ENCODE measurements around the gene MED13L. TPM values are rescaled to one million over a fixed set of nuclear protein-coding genes. Genes with fewer than 3 reads are reported as not detected.

Gene MED13L
- total and polyA plus RNA-seq, 2 of the 8 experiments (the other 6 are each of a cell fraction or from before 2014, with no cell fraction given), result 15.9 to 51.7 TPM

GRCh38 chr12:115983226-115983798 is 294.2 kb downstream of the MED13L start:
- Histone ChIP-seq H3K4me2 (ENCODE audit: insufficient read depth in 1 of 2, low read depth in 2 of 2, low read length in 2 of 2) (no peak overlapping the region), H3K9me3 (ENCODE audit: insufficient read depth in 2 of 2, low read depth in 1 of 2, low read length in 1 of 2) (no peaks in the 10 kb centered on the region), H3K27me3 (replicated peaks in 1 of 4; ENCODE audit: control insufficient read depth in 3 of 4, extremely low read depth in 1 of 4, insufficient read depth in 3 of 4, low read length in 3 of 4) (no peaks in the 10 kb centered on the region), H3K23ac (ENCODE audit: insufficient read length) (no peak overlapping the region), H2BK120ac (replicated peaks; ENCODE audit: low read depth, low read length) (no peak overlapping the region), H4K5ac (ENCODE audit: insufficient read length, low read depth, low read length) (no peak overlapping the region), H3K79me1 (ENCODE audit: low read depth, low read length) (no peaks in the 10 kb centered on the region; the same call in 1 of the 2 replicates), H2BK15ac (ENCODE audit: low read length) (no peak overlapping the region), H2BK20ac (ENCODE audit: low read length) (no peak overlapping the region), H4K8ac (ENCODE audit: extremely low read depth, insufficient read depth, low read length) (no peak overlapping the region), H3K27ac (ENCODE audit: low read depth, low read length) (no peak overlapping the region), H3K14ac (ENCODE audit: insufficient read length) (no peak overlapping the region), H3K56ac (replicated peaks; ENCODE audit: insufficient read length, low read depth, low read length) (no peak overlapping the region), H3K9ac (replicated peaks in 1 of 4; ENCODE audit: extremely low read depth in 1 of 4, low read depth in 3 of 4, low read length in 3 of 4) (no peak overlapping the region), H3K79me2 (ENCODE audit: control insufficient read depth in 1 of 2, insufficient read depth in 2 of 2, low read length in 2 of 2) (no peaks in the 10 kb centered on the region), H3K18ac (ENCODE audit: extremely low read depth, low read length) (no peak overlapping the region), H4K91ac (replicated peaks; ENCODE audit: insufficient read length, low read length) (no peak overlapping the region), H3K36me3 (ENCODE audit: control insufficient read depth in 2 of 4, insufficient read depth in 4 of 4, low read length in 3 of 4) (peaks cover 2 to 43% (median 8%) of the 10 kb centered on the region in 4 experiments; a peak in 6 of 8 replicates), H2AFZ (ENCODE audit: low read length) (no peak overlapping the region), H3K23me2 (ENCODE audit: low read depth, low read length) (no peaks in the 10 kb centered on the region), H2AK5ac (ENCODE audit: low read depth, low read length) (no peak overlapping the region), H2BK12ac (ENCODE audit: low read depth, low read length) (no peak overlapping the region), H4K20me1 (replicated peaks in 1 of 2; ENCODE audit: control insufficient read depth in 1 of 2, insufficient read depth in 2 of 2, low read length in 2 of 2) (peaks cover 2 to 3% of the 10 kb centered on the region in 2 experiments), H3K4me3 (ENCODE audit: extremely low read depth in 1 of 4, insufficient read depth in 2 of 4, low read depth in 3 of 4, low read length in 4 of 4) (no peak overlapping the region), H3K4me1 (replicated peaks in 1 of 4; ENCODE audit: control insufficient read depth in 3 of 4, insufficient read depth in 4 of 4, low read length in 3 of 4) (peaks cover 2 to 7% (median 6%) of the 10 kb centered on the region in 4 experiments; a peak in 4 of 7 replicates), H3K4ac (replicated peaks; ENCODE audit: insufficient read length, low read depth, low read length) (no peak overlapping the region), H2BK5ac (ENCODE audit: low read depth, low read length) (no peak overlapping the region)
- DNase-seq (ENCODE audit: low read depth in 1 of 2, low spot score in 2 of 2) (peak; percentile 25 to 75), FAIRE-seq (peak; percentile 82)
- CTCF ChIA-PET (ENCODE audit: partially characterized antibody), result interaction anchor here (0.8 to 2.8 kb wide), 21 partner anchors 10 to 726 kb away, joined by 3 to 14 read pairs (median 4); no protein-coding TSS in a partner anchor
- WGBS, 2 experiments (ENCODE audit: extremely low coverage in 1 of 2, insufficient coverage in 1 of 2, insufficient read length in 1 of 2, insufficient replicate concordance in 2 of 2, low coverage in 1 of 2, low lambda C conversion rate in 2 of 2, missing lambda C conversion rate in 1 of 2), result 75% methylated on average over 5 of the region's 5 CpGs; no CpG with 5 or more reads in 1 of the 2 experiments
- POLR2A ChIA-PET (ENCODE audit: partially characterized antibody), result interaction anchor here (0.6 kb wide), 1 partner anchor 55 kb away, joined by 3 read pairs; no protein-coding TSS in a partner anchor
- peak; percentile 76 to 90 (median 81) for TF ChIP-seq CTCF (IDR thresholded peaks at IDR 0.05; ENCODE audit: control extremely low read depth in 1 of 3, insufficient read depth in 1 of 3, low read depth in 1 of 3, low read length in 3 of 3)
- no peak for TF ChIP-seq KDM1A (IDR thresholded peaks at IDR 0.05; ENCODE audit: borderline replicate concordance, low read length)
- peak; percentile 86 to 87 for TF ChIP-seq RAD21 (IDR thresholded peaks at IDR 0.05 in 1 of 2, conservative IDR thresholded peaks at IDR 0.05 in 1 of 2; ENCODE audit: low read depth in 2 of 2, low read length in 2 of 2)
- TF ChIP-seq EZH2 (IDR thresholded peaks at IDR 0.05; ENCODE audit: low read depth, low read length, severe bottlenecking), result no peak
- TF ChIP-seq TBP (IDR thresholded peaks at IDR 0.05; ENCODE audit: low read depth, low read length), result no peak
- peak; percentile 52; the same call in 1 of the 2 replicates for TF ChIP-seq TEAD4 (IDR thresholded peaks at IDR 0.05; ENCODE audit: low read depth, low read length)
- TF ChIP-seq E2F6 (IDR thresholded peaks at IDR 0.05), result no peak
